ENCODE results near the gene FHIT. TPM values are rescaled to one million over a fixed set of nuclear protein-coding genes. Genes with fewer than 3 reads are reported as not detected.

Gene FHIT
- total RNA-seq, 4 donors from 2014 or later = 0.72 to 5.2 (median 2.1) TPM

DNA sequence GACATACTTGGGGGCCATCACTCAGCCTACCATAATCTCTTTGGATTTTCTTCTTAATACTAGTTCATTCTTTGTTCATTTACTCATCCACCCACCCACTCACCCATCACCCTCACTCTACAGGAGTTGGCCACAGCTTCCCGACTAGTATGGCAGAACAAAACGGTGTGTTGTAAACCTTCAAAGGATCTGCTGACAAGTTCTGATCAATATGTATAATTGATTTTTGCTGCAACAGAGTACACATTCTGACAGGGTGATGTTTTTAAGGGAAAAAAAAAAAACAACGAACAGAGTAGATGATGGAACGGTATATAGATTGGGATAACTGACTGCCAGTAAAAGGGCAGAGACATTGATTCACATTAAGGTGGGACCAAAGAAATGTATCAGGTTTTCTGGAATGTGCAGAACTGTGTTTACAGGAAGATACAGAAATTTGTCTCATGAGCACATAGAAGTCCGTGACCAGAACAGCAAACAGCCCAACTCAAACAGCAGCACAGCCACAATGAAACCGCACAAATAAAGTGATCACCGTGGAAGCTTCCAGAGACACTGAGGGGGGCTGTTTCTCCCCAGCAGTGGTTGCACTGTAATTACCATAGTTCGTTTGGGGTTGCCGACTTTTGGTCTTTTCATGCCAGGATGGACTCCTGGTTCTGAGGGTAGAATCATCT lies 931.9 kb downstream of the FHIT start:
- Histone ChIP-seq H3K36me3 (no peaks in the 10 kb centered on the region), H3K4me3 (no peak overlapping the region), H3K27me3 (no peaks in the 10 kb centered on the region), H3K4me1 (no peaks in the 10 kb centered on the region), H3K27ac (no peak overlapping the region), H3K9me3 (no peaks in the 10 kb centered on the region)
- no peak for DNase-seq
- no peak for ATAC-seq
- in situ Hi-C loops (cut with MboI; ENCODE audit: low sequenced_read_pairs in 4 of 4) = no loop called here
- TF ChIP-seq, protein P1, sequence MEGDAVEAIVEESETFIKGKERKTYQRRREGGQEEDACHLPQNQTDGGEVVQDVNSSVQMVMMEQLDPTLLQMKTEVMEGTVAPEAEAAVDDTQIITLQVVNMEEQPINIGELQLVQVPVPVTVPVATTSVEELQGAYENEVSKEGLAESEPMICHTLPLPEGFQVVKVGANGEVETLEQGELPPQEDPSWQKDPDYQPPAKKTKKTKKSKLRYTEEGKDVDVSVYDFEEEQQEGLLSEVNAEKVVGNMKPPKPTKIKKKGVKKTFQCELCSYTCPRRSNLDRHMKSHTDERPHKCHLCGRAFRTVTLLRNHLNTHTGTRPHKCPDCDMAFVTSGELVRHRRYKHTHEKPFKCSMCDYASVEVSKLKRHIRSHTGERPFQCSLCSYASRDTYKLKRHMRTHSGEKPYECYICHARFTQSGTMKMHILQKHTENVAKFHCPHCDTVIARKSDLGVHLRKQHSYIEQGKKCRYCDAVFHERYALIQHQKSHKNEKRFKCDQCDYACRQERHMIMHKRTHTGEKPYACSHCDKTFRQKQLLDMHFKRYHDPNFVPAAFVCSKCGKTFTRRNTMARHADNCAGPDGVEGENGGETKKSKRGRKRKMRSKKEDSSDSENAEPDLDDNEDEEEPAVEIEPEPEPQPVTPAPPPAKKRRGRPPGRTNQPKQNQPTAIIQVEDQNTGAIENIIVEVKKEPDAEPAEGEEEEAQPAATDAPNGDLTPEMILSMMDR (IDR thresholded peaks at IDR 0.05 in 4 of 5, conservative IDR thresholded peaks at IDR 0.05 in 1 of 5) = no peak
- no peak for TF ChIP-seq POLR2A (IDR thresholded peaks at IDR 0.05)
- intact Hi-C loops (cut with DNase I; ENCODE audit: low total_unique reads) = no loop called here

DNA sequence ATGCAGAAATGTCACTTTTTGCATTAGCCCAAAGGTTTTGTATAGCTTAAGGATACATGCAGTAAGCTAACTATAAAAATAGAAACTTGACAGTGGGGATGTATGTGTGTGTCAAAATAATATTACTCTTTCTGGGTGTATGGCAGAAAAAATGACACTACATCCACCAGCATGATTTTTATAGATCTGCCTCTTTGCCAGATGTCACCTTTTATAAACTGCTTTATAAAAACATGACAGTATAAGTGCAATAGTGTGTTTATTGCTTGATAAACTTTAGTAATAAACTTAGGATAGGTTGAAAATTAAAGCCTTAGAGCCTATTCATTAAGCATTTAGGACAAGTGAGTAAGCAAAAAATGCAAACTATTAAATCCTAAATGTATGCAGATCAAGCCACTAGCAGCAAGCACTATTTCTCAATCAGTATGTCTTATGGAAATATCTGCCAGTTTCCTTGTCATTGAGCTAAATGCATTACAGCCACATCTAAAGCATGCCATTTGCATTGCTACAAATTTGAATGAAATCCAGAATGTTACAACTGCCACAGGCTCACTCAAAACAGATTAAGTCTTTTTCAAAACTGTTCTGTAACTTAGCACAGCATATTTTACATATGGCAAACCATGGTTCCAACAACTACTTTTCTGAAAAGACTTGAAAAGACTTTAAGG lies 935.0 kb downstream of the FHIT start:
- no peak for ATAC-seq
- Histone ChIP-seq H3K27ac (no peak overlapping the region), H3K27me3 (no peaks in the 10 kb centered on the region)

DNA sequence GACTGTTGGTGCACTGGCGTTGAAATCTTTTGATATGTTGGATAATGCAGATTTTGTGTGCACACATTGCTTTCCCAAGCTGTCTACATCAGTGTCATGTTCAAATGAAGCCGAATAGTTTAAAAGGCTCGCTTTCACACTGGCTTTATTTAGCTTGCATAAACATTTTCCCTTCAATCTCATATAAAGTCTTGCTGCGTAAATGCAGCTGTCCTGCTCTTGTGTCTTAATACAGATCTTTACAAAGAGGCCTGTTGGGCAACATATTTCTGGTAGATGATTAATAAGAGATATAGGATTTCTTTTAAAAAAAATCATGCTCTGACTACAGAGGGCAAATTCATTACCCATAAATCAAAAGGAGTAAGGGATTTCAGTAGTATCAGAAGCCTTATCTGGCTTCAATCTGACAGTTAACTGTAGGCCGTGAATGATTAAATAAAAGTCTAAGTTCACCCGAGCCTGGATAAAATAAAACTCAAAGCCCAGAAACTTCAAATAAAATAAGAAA lies 937.2 kb downstream of the FHIT start:
- intact Hi-C loops (cut with DNase I; ENCODE audit: low total_unique reads) = no loop called here
- no peaks in the 10 kb centered on the region for H3K36me3 ChIP-seq
- H3K27ac ChIP-seq = no peak overlapping the region
- DNase-seq (no peak), ATAC-seq (no peak)
- no peaks in the 10 kb centered on the region for H3K9me3 ChIP-seq
- no peaks in the 10 kb centered on the region for H3K4me1 ChIP-seq
- H3K27me3 ChIP-seq = no peaks in the 10 kb centered on the region
- no peak for TF ChIP-seq POLR2A (IDR thresholded peaks at IDR 0.05)
- TF ChIP-seq, protein P1 (IDR thresholded peaks at IDR 0.05 in 4 of 5, conservative IDR thresholded peaks at IDR 0.05 in 1 of 5) = no peak
- in situ Hi-C loops (cut with MboI; ENCODE audit: low sequenced_read_pairs in 4 of 4) = no loop called here
- no peak overlapping the region for H3K4me3 ChIP-seq

More for the DNA sequence above, 935.0 kb downstream of the FHIT start:
- in situ Hi-C loops (cut with MboI; ENCODE audit: low sequenced_read_pairs in 4 of 4) = no loop called here
- Histone ChIP-seq H3K4me3 (no peak overlapping the region), H3K4me1 (no peaks in the 10 kb centered on the region), H3K9me3 (no peaks in the 10 kb centered on the region), H3K36me3 (no peaks in the 10 kb centered on the region)
- TF ChIP-seq, protein P1 (IDR thresholded peaks at IDR 0.05 in 4 of 5, conservative IDR thresholded peaks at IDR 0.05 in 1 of 5) = no peak
- no peak for TF ChIP-seq POLR2A (IDR thresholded peaks at IDR 0.05)
- intact Hi-C loops (cut with DNase I; ENCODE audit: low total_unique reads) = no loop called here
- no peak for DNase-seq

DNA sequence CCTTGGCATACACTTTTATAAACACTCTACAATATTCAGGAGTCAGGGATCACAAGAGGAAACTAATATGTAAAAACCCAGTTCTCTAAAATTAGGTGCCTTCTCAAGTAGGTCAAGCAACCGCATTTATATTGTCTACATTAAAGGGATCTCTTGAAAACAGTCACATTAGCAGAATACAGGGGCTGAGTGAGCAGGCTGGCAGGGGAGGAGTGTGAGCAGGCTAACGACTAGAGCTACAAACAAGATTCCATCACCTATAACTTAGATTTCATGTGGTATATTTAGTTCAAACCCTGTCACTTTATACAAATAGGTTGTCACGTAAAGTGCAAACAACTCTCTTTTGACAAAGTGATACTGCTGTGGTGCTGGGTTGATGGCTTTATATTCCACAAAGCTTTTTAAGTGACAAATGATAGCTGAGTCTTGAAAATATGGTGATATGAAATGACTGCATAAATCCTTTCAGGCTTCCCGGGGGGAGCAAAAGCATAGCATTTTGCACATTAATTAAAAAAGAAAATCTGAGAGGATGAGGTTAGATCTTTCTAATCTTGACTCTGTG lies 937.9 kb downstream of the FHIT start:
- in situ Hi-C loops (cut with MboI; ENCODE audit: low sequenced_read_pairs in 4 of 4) (no loop called here), intact Hi-C loops (cut with DNase I; ENCODE audit: low total_unique reads) (no loop called here)
- no peaks in the 10 kb centered on the region for H3K9me3 ChIP-seq
- no peaks in the 10 kb centered on the region for H3K4me1 ChIP-seq
- H3K27ac ChIP-seq = no peak overlapping the region
- no peaks in the 10 kb centered on the region for H3K27me3 ChIP-seq
- H3K4me3 ChIP-seq = no peak overlapping the region
- no peaks in the 10 kb centered on the region for H3K36me3 ChIP-seq
- no peak for ATAC-seq
- DNase-seq = no peak
- TF ChIP-seq POLR2A (IDR thresholded peaks at IDR 0.05) = no peak
- TF ChIP-seq, protein P1 (IDR thresholded peaks at IDR 0.05 in 4 of 5, conservative IDR thresholded peaks at IDR 0.05 in 1 of 5) = no peak
